GM11168 (cell line): ENCODE measurements around the gene MUSTN1.

ENCODE experiments used
- in situ Hi-C: fragments of 300-500 bp; cut with MboI; formaldehyde crosslinking; loops from one replicate; pipeline ENCODE4 v1.12.0; 2022; ENCODE audit warnings: low sequenced_read_pairs; ENCODE audit not compliant: unreplicated experiment

MUSTN1 gene

DNA sequence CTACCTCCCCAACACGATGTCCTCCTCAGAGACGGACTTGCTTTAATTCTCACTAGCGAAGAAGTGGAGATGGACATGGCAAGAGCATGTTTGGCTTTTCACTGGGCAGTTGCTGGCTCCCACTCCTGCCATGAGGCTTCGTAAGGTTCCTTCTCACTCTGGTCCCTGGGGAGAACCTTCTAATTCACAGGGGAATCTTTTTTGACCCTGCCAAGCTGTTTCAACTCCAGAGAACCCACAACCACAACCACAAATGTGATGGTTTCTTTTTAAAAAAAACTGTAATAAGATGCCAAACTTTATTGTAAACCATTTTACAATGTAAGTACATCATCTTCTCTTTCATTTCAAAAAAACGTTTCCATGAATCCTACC is 1.6 kb upstream of the MUSTN1 start:
- in situ Hi-C loops = no loop called here

DNA sequence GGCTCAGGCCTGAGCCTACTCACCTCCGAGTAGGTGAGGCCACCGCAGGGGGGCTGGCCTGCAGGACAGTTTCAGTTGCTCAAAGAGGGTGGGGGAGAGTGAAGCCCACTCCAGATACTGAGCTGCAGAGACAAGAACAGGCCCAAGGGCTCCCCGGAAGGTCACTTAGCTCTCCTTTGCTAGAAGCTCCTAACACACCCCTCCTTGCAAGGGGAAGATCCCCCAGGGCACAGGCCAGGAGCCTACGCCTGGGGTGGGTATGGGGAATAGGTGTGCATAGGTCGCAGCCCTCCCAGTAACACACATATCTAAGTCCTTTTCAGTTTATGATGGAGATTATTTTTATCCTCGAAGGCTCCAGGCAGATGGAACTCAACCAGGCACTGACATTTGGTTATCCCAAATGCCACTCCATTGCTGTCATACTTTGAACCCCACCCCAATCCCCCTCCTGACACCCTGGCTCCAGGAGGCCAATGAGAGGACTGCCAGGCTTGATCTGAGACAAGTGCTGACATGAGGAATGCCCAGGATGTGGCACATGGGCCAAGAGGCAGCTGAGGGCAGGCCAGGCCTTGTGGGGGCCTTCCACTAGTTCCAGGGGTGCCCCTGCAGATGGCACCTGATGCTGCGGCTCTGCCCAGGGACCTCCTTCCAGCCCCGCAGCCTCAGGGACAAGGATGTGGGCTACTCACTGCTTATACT is 1.1 kb upstream of the MUSTN1 start:
- in situ Hi-C loops = no loop called here

DNA sequence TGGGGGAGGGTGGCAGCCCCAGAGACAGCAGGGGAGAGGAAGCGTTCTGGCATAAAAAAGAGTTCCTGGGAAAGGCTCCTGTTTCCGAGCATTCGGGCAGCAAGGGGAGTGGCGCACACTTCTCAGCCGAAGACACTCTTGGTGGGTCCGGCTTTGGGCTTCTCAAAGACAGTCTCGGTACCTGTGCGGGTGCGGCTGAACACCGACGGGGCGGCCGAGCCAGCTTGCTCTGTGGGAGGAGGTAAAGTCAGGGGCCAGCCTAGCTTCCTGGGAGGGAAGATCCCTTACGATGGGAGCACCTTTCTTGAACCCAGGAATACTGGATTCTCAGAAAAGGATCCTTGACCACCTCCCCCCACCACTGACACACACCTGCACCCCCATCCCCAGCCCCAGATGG is 1.6 kb downstream of the MUSTN1 start:
- in situ Hi-C loops = no loop called here

DNA sequence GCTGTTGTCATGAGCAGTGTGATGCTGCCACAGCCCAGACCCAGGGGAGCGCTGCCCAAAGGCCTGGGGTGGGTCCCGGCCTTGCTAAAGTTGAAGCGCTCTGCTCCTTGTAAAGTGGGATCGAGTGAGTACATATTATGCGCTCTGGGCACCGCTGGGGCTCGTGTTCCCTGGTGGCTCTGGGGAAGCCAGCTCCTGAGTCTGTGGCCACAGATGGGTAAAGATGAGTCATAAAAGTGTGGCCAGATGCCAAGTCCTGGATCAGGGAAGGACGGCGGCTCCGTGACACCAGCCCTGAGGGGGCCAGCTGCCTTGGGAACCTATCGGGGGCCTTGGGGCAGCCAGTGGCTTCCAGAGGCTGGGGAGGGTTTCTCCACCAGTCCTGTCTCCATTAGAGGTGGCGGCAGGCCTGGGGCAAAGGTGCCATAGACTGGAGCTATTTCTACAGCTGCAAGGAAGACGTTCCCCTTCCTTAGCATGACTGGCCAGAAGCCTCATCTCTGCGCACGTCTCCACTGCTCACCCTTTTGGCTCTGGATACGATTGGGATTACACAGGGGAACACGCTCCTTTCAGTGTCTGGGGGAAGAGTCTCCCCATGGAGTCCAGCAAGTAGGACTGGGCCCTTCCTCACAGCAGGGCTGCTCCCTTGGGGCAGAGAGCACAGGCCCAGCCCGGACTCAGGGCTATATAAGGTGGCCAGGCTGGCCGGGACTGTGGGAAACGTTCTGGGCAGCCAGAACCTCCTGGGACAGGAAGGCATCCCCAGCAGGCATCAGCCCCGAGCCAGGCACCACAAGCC is 3.1 kb downstream of the MUSTN1 start:
- in situ Hi-C loops = no loop called here

DNA sequence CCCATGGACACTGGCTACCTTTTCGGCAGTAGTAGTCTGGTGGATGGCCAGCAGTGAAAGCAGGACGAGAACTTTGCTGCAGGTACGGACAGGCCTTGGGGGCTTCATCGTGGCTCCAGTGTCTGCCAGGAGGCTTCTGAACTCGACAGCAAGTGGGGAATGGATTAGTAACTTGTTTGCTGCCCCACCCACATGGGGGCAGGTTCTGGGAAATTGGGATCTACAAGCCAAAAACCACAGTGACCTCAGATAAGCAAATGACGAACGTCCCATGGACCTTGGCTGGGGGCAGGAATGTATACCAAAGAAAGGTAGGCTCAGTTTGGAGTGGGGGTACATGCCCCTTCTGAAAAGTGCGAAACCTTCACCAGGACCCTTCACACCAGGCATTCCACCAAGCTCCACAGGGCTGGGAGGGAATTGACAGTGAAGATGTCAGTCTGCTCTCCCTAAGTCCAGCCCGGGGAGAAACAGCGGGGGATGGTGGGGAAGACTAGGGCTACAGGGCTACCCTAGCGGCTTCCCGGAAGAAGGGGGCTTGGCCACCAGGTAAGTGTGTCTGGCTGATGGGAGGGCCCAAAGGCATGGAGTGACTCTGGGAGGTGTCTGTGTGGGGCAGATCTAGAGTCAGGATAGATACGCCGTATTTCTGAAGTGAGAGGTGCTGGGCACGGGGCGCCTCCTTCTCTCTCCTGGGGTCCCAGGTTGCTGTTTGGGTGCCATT is 4.1 kb downstream of the MUSTN1 start, which contains the start of gene ITIH4:
TSS of gene ITIH4 (minus strand) at position 138 of the 724 bp plus-strand sequence. CDS start at position 108, 30 bp downstream.
- in situ Hi-C loops = no loop called here

DNA sequence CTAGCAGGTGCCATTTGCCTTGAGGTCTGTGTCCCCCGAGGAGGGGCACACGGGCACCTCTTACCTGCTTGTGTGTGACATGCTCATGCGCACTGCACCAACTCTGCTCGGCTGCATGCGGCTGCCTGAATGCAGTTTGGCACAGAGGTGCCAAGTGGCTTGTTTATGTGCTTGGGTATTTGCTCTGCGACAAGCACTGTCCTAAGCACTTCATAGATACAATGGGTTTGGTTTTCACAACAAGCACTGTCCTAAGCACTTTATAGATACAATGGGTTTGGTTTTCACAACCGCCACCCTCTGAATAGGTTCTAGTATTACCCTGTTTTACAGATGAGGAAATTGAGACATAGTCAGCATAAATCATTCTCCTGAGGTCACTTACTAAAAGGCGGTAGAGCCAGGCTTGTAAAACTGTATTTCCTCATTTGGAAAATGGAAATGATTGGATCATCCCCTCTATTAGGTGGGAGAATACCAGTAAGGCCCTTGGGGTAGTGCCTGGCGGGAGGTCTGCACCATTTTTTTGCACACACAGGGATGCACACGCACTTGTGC is 4.8 kb downstream of the MUSTN1 start:
- in situ Hi-C loops = no loop called here

DNA sequence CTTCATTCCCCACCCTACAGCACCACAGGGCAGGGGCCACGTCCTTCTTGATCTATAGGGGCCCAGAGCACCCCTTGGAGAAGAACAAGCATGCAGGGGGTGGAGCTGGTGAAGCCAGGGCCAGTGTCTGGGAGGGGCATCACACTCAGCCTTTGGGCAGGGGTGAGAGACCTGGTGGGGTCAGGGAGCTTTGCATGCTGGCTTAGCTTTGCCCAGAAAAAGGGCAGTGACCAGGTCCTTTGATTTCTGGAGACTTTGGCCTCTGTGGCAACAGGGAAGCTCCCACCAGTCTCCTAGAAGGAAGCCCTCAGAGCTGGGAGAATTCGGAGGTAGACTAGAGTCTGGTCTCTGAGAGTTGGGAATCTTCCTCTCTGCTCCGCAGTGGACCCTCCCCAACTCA is 5.3 kb downstream of the MUSTN1 start:
- in situ Hi-C loops = no loop called here

DNA sequence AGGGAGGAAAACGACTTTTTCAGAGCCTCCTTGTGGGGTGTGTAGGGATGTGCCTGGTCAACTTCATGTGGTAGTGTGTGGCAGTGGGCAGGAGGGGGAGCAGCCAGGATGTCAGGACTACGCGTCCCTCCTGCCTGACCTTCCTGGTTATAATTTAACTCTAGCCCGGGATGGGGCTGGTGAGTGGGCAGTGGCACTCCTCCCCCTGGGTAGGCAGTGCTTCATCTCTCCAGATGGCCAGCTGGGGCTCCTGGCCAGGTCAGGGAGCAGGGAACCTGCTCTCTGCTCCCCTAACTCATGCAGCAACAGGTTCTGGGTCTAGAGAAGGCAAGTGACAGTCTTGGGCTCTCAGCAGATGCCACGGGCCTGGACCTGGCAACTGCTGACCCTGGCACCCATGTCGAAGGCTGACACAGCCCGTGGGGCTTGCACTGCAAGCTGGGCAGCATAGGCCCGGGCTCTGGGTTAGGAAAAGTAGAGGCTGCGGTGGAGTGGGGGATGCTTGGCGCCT is 6.9 kb downstream of the MUSTN1 start:
- in situ Hi-C loops = no loop called here

DNA sequence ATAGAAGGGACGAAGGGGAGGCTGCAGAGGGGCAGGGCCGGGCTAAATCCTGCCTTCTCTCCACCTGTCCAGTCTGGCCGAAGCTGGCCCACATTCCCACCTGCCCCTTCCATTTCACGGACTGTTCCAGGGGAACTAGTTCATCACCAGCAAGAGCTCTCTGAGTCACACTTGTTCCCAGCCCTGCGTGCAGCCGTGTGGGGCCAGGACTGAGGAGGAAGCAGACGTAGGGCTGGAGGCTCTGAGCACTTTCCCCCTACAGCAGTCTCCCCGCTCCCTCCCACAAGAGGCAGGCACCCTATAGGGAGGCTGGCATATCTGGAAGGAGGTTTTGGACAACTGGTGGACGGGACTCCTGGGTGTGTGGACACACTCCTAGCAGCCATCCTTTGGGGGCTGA is 7.4 kb downstream of the MUSTN1 start:
- in situ Hi-C loops = no loop called here

DNA sequence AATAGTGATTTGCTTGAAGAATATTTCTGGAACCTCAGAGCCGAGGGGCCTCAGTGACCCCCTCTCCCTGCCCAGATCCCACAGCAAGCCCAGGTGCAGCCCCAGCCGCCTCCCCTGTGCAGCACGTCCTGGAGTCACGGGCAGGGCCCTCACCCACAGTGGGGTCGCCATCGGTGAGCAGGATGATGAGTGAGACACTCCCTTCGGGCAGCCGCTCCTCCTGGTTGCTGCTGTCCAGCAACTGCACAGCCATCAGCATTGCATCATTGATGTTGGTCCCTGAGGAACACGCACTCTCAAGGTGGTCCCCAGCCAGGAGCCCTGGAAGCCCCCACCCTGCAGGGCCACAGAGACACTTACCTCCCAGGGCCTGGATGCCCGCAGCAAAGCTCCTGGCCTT is 10.8 kb downstream of the MUSTN1 start:
- in situ Hi-C loops = no loop called here

DNA sequence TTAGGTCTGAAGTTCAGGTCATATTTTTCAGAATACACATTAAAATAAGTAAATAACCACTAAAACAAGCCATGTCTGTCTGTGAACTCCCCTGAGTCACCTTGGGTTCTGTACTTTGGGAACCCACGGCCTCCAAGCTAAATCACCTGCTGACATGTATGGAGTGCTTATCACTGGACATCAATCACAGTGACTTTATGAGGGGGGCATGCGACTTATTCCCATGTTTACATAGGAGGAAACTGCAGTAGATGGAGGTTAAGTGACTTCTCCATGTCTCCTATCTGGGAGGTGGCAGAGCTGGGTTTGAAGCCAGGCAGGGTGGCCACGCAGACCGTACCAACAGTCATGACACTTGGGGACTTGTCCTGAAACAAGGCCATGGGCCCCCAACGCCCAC is 12.5 kb downstream of the MUSTN1 start:
- in situ Hi-C loops = no loop called here

DNA sequence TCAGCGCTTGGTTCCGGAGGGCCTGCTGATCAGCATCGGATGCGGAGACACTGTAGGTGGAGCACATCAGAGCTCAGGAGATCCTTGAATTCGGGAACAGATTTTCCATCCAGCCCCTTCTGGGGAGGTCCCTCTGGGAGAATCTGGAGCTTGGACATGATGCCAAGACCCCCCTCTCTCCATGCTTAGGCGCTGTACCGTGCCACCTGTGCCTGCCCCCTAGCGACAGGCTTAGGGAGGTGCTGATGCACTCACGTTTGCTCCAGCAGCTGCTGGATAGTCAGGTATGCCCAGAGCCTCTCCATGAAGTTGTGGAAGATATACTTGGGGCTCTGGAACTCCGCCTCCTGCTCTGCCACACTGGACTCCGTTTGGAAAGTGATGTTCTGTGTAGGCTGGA is 14.1 kb downstream of the MUSTN1 start:
- in situ Hi-C loops = no loop called here

DNA sequence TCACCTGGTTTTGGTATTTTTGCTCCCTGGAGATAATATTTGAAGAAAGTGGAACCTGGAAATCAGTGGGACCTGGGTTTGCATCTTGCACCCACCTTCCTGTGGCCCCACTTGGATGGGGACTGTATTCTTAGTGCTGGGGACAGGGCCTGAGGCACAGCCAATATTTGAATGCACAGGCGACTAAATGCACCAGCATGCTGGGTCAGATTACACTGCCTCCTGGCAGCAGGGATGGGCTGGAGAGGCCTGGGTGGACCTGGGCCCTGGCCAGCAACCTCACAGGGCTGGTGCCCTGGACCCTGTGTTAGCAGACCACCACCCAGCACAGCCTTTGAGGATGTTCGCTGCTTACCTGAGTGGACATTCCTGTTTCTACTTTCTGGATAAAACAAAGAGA is 14.9 kb downstream of the MUSTN1 start:
- in situ Hi-C loops = no loop called here

DNA sequence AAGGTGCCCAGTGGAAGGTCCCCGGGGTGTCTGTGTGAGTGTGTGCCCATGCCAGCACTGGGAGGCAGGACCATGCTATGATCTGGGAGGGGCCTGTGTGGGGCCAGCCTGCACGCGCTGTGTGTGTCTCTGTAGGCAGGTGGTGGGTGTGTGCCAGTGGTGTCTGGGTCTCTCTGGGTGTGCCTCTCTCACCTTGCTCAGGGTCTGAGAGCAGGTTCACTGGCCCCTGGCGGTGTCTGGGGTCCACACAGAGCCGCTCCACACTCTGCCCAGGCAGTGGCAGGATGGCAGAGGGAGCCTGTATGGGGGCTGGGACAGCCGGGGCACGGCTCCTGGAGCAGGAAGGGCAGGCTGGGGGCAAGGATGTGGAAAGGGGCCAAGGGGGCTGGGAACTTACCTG is 17.0 kb downstream of the MUSTN1 start:
- in situ Hi-C loops = no loop called here

DNA sequence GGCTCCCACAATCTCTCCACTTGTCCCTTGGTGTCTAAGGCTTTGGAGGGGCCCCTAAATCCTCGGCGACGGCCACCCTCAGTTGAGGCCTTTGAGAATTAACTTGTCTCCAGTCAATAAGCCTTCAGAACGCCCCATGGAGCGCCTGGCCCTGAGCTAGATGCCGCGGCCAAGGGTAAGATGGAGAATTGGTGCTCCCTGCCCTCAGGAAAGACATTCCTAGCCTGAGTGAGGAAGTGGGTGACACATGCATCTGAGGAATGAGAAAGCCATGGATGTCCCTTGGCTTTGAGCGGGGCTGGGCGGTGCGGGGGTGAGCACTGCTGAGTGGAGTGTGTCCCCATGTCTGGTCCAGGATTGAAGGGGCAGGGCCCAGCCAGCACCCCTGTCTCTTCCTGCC is 17.6 kb downstream of the MUSTN1 start:
- in situ Hi-C loops = no loop called here

DNA sequence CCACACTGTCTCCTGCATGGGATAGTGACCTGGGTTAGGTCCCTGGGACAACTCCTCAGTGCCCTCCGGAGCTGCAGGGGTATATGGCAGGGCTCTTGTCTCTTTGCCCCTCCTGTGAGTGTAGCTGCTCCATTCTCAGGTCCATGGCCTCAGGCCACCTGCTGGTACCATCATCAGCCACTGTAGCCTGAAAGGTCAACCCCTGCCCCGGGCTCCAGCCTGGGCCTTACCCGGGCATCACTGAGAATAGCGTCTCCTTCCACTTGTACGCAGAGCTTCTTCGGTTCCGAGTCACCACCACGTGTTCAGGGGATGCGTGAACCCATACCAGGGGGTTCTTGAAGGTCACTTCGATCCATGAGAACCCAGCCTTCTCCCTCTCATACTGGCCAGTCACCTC is 18.2 kb downstream of the MUSTN1 start:
- in situ Hi-C loops = no loop called here

DNA sequence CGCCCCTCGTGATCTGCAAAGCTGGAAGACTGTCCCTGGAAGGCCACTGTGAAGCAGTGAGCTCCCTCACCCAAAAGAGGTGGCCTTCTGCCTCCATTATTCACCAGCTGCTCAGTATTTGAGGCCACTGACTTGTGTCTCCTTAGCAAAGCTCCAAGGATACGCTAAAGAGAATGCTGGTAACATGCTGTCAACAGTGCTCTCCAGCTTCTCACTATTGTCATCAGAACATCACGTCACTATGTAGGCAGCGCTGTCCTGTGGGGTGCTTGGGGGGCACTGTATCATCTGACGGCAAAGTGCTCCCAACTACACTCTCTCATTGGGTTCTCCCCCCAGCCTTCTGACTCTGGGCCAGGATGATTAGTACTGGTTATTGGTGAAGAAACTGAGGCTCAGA is 18.6 kb downstream of the MUSTN1 start:
- in situ Hi-C loops = no loop called here

DNA sequence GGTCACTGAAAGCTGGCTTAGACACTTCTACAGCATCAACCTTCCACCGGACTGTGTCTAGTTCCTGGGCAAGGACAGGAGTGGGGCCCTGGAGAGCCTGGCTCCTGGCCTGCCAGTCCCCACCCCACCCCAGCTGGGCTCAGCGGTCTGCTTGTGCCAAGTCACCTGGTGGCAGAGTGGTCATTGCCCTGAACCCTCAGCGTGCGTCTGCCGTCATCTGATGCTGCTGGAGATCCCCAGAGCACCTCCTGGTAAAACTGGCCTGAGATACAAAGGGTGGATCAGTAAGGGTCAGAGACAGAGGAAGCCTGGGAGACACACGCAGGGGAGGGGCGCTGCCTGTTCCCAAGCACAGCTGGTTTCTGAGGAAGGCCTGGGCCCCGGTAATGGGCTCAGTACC is 21.0 kb downstream of the MUSTN1 start:
- in situ Hi-C loops = no loop called here

DNA sequence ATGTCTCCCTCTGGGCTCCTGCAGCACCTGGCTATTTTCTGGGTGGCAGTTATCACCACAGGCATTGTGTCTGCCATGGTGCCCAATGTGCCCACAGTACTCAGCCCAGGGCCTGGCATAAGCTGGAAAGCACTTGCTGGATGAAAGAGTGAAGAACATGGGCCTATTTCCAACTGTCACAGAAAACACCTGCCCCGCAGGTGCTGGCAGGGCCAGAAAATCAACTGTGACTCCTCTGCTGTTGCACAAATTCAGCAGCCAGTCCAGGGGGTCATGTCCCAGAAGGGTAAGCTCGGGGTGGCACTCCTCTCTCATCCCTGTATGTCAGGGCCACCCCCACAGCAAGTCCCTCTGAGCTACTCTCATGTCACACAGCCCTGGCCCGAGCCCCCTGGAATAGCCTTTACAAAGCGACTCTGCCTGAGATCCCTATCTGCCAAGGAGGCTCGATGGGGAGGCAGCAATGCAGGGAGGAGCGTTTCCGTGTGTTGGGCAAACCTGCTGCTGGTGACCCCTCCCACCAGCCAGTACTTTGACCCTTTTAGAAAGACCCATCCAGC is 23.3 kb downstream of the MUSTN1 start:
- in situ Hi-C loops = no loop called here

DNA sequence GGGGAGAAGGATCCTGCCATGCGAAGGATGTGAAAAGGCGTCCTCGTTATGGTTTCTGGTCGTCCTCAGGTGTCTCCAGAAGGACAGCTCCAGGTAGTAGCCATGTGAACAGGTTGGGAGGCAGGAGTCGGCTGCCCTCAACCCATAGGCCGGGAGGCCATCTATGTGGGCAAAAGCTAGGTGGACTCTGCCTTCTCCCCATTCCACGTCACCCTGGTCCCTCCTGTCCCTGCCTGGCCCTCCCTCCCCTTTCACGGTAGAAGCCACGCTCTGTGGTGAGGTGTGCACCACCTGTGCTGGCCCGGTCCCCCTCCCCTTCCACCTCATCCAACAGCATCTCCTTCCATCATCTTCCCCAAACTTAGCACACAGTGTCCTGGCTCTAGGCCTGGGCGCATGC is 23.9 kb downstream of the MUSTN1 start:
- in situ Hi-C loops = no loop called here
